Nephron progenitor cell (in vitro differentiated cells): ENCODE results near the gene SLAMF1.

Source experiments
- DNase-seq: peaks from one replicate; pipeline ENCODE4 v3.0.0; 2021
- H3K27ac Mint-ChIP-seq: 2 replicates; pipeline ENCODE4 v1.8.0; 2021; ENCODE audit warnings: mild to moderate bottlenecking, moderate library complexity, mixed read lengths
- H3K27me3 Mint-ChIP-seq: 2 replicates; pipeline ENCODE4 v1.8.0; 2021; ENCODE audit warnings: mild to moderate bottlenecking, low read depth, mixed read lengths; ENCODE audit not compliant: poor library complexity
- H3K36me3 Mint-ChIP-seq: 2 replicates; pipeline ENCODE4 v1.8.0; 2021; ENCODE audit warnings: low read depth, mixed read lengths
- H3K4me1 Mint-ChIP-seq: 2 replicates; pipeline ENCODE4 v1.8.0; 2021; ENCODE audit warnings: mixed read lengths
- H3K4me3 Mint-ChIP-seq: 2 replicates; pipeline ENCODE4 v1.8.0; 2021; ENCODE audit warnings: mild to moderate bottlenecking, moderate library complexity, mixed read lengths
- H3K9me3 Mint-ChIP-seq: 2 replicates; pipeline ENCODE4 v1.8.0; 2021; ENCODE audit warnings: mild to moderate bottlenecking, moderate library complexity, mixed read lengths
- CTCF ChIP-seq: fragments of 200-600 bp; sonication (generic); IDR thresholded peaks from 2 replicates; pipeline ENCODE4 v1.5.0; 2021; ENCODE audit warnings: antibody characterized with exemption

Gene SLAMF1

GRCh38 chr1:160658814-160659193 lies 12.0 kb upstream of the SLAMF1 start:
- Mint-ChIP-seq H3K27ac (no peak overlapping the region), H3K9me3 (peaks cover 15% of the 10 kb centered on the region), H3K4me3 (no peak overlapping the region), H3K27me3 (peaks cover 8% of the 10 kb centered on the region), H3K36me3 (peaks cover 6% of the 10 kb centered on the region), H3K4me1 (peaks cover 18% of the 10 kb centered on the region)
- DNase-seq, result no peak
- TF ChIP-seq CTCF, result no peak

GRCh38 chr1:160658162-160658813 lies 11.4 kb upstream of the SLAMF1 start:
- H3K4me3 Mint-ChIP-seq, result no peak overlapping the region
- peaks cover 6% of the 10 kb centered on the region for H3K36me3 Mint-ChIP-seq
- H3K9me3 Mint-ChIP-seq, result peaks cover 15% of the 10 kb centered on the region
- H3K27me3 Mint-ChIP-seq, result peaks cover 8% of the 10 kb centered on the region
- H3K4me1 Mint-ChIP-seq, result peaks cover 19% of the 10 kb centered on the region
- no peak overlapping the region for H3K27ac Mint-ChIP-seq
- TF ChIP-seq CTCF, result no peak
- DNase-seq, result no peak

GRCh38 chr1:160657250-160657781 lies 10.5 kb upstream of the SLAMF1 start:
- no peak for TF ChIP-seq CTCF
- Mint-ChIP-seq H3K4me3 (no peak overlapping the region), H3K36me3 (peaks cover 6% of the 10 kb centered on the region), H3K9me3 (peaks cover 15% of the 10 kb centered on the region), H3K27me3 (peaks cover 5% of the 10 kb centered on the region), H3K27ac (no peak overlapping the region), H3K4me1 (peaks cover 29% of the 10 kb centered on the region)
- DNase-seq, result no peak

- H3K27me3 Mint-ChIP-seq, result peaks cover 4% of the 10 kb centered on the region
- no peak for TF ChIP-seq CTCF
- no peak overlapping the region for H3K27ac Mint-ChIP-seq
- H3K9me3 Mint-ChIP-seq, result peaks cover 15% of the 10 kb centered on the region
- peaks cover 6% of the 10 kb centered on the region for H3K36me3 Mint-ChIP-seq
- DNase-seq, result no peak
- H3K4me1 Mint-ChIP-seq, result peaks cover 35% of the 10 kb centered on the region
- no peak overlapping the region for H3K4me3 Mint-ChIP-seq
Observed at GRCh38 chr1:160656737-160657136, 9.9 kb upstream of the SLAMF1 start.

- no peak for TF ChIP-seq CTCF
- H3K9me3 Mint-ChIP-seq, result no peaks in the 10 kb centered on the region
- peaks cover 40% of the 10 kb centered on the region for H3K4me1 Mint-ChIP-seq
Observed at GRCh38 chr1:160653620-160654016, 6.8 kb upstream of the SLAMF1 start.

More at GRCh38 chr1:160653620-160654016, 6.8 kb upstream of the SLAMF1 start:
- Mint-ChIP-seq H3K4me3 (no peak overlapping the region), H3K27me3 (peaks cover 4% of the 10 kb centered on the region), H3K36me3 (no peaks in the 10 kb centered on the region), H3K27ac (no peak overlapping the region)
- no peak for DNase-seq
